Astrocyte (in vitro differentiated cells and primary cell): ENCODE results near the gene LTBP2. TPM values are rescaled to one million over a fixed set of nuclear protein-coding genes. Genes with fewer than 3 reads are reported as not detected.

Experiments
- DNase-seq: peaks from one replicate; pipeline ENCODE4 v3.0.0-alpha.2; 2010; ENCODE audit warnings: low read depth
- FAIRE-seq: peaks from 2 replicates; lab custom pipeline; 2011; peaks lifted over from hg19 to GRCh38; lab: Jason Lieb, UNC
- H2AFZ ChIP-seq: 2 replicates; pipeline ENCODE4 v1.6.0; 2012; ENCODE audit warnings: low read depth, low read length, inconsistent platforms
- H3K27ac ChIP-seq: 2 replicates; pipeline ENCODE4 v1.5.1; 2011; ENCODE audit warnings: low read depth, low read length, inconsistent platforms
- H3K27me3 ChIP-seq: 2 replicates; pipeline ENCODE4 v1.6.0; 2011; ENCODE audit warnings: low read length, inconsistent platforms; ENCODE audit not compliant: insufficient read depth
- H3K36me3 ChIP-seq: 2 replicates; pipeline ENCODE4 v1.5.1; 2011; ENCODE audit warnings: low read length, inconsistent platforms; ENCODE audit not compliant: insufficient read depth
- H3K4me1 ChIP-seq: 2 replicates; pipeline ENCODE4 v1.5.1; 2011; ENCODE audit warnings: low read length, inconsistent platforms; ENCODE audit not compliant: insufficient read depth
- H3K4me2 ChIP-seq: 2 replicates; pipeline ENCODE4 v1.6.0; 2012; ENCODE audit warnings: low read length, inconsistent platforms
- H3K4me3 ChIP-seq: 2 replicates; pipeline ENCODE4 v1.5.1; 2011; ENCODE audit warnings: low read depth, mild to moderate bottlenecking, low read length, inconsistent platforms; ENCODE audit not compliant: insufficient read depth
- H3K79me2 ChIP-seq: 2 replicates; pipeline ENCODE4 v1.6.0; 2012; ENCODE audit warnings: mild to moderate bottlenecking, low read length, inconsistent platforms; ENCODE audit not compliant: insufficient read depth
- H3K9ac ChIP-seq: 2 replicates; pipeline ENCODE4 v1.6.0; 2012; ENCODE audit warnings: mild to moderate bottlenecking, low read length, inconsistent platforms
- H3K9me3 ChIP-seq: 2 replicates; pipeline ENCODE4 v1.5.1; 2012; ENCODE audit warnings: low read depth, mild to moderate bottlenecking, low read length, inconsistent platforms; ENCODE audit not compliant: insufficient read depth
- H4K20me1 ChIP-seq: 2 replicates; pipeline ENCODE4 v1.6.0; 2012; ENCODE audit warnings: low read length, inconsistent platforms; ENCODE audit not compliant: insufficient read depth
- H3K27ac Mint-ChIP-seq: one replicate; pipeline ENCODE4 v1.8.0; 2021; ENCODE audit warnings: mild to moderate bottlenecking, mixed read lengths; ENCODE audit not compliant: unreplicated experiment
- H3K27me3 Mint-ChIP-seq: one replicate; pipeline ENCODE4 v1.8.0; 2021; ENCODE audit warnings: low read depth, mixed read lengths; ENCODE audit not compliant: unreplicated experiment
- H3K36me3 Mint-ChIP-seq: one replicate; pipeline ENCODE4 v1.8.0; 2021; ENCODE audit warnings: low read depth, mixed read lengths; ENCODE audit not compliant: unreplicated experiment
- H3K4me1 Mint-ChIP-seq: one replicate; pipeline ENCODE4 v1.8.0; 2021; ENCODE audit warnings: low read depth, mixed read lengths; ENCODE audit not compliant: unreplicated experiment
- H3K4me3 Mint-ChIP-seq: one replicate; pipeline ENCODE4 v1.8.0; 2021; ENCODE audit warnings: mild to moderate bottlenecking, moderate library complexity, mixed read lengths; ENCODE audit not compliant: unreplicated experiment
- H3K9me3 Mint-ChIP-seq: one replicate; pipeline ENCODE4 v1.8.0; 2021; ENCODE audit warnings: mild to moderate bottlenecking, mixed read lengths; ENCODE audit not compliant: unreplicated experiment
- CTCF ChIP-seq: IDR thresholded peaks from 2 replicates; pipeline ENCODE4 v1.5.1; 2011; ENCODE audit warnings: low read depth, mild to moderate bottlenecking, inconsistent platforms, low read length, moderate library complexity; ENCODE audit not compliant: insufficient read depth
- EZH2 ChIP-seq: IDR thresholded peaks from 2 replicates; pipeline ENCODE4 v1.6.1; 2012; ENCODE audit warnings: mild to moderate bottlenecking, low read length, inconsistent platforms; ENCODE audit not compliant: insufficient read depth
- total RNA-seq: library from RNA; stranded (reverse); gene quantifications from 2 replicates; pipeline ENCODE4 v1.2.1, GENCODE V29; 2021

LTBP2 gene
- total RNA-seq, 1 donor from 2014 or later, result 162 TPM

- H3K27me3 Mint-ChIP-seq, result no peaks in the 10 kb centered on the region
- no peak overlapping the region for H3K4me2 ChIP-seq
Observed at GRCh38 chr14:74483321-74483720, 128.7 kb downstream of the LTBP2 start.

GRCh38 chr14:74482571-74482970 lies 129.5 kb downstream of the LTBP2 start:
- FAIRE-seq (no peak), DNase-seq (no peak)
- Histone ChIP-seq H3K4me3 (no peak overlapping the region), H3K9me3 (no peaks in the 10 kb centered on the region), H3K79me2 (peaks cover 4% of the 10 kb centered on the region), H2AFZ (no peak overlapping the region), H3K9ac (no peak overlapping the region), H3K27ac (no peak overlapping the region), H3K4me1 (peaks cover 13% of the 10 kb centered on the region), H3K27me3 (no peaks in the 10 kb centered on the region), H4K20me1 (peaks cover 4% of the 10 kb centered on the region), H3K36me3 (peaks cover 21% of the 10 kb centered on the region), H3K4me2 (no peak overlapping the region)
- TF ChIP-seq CTCF (no peak), EZH2 (no peak)
- Mint-ChIP-seq H3K27me3 (no peaks in the 10 kb centered on the region), H3K9me3 (no peaks in the 10 kb centered on the region), H3K4me3 (no peak overlapping the region), H3K27ac (no peak overlapping the region), H3K4me1 (peaks cover 23% of the 10 kb centered on the region), H3K36me3 (peaks cover 8% of the 10 kb centered on the region)

More at GRCh38 chr14:74483321-74483720, 128.7 kb downstream of the LTBP2 start:
- Mint-ChIP-seq H3K27ac (no peak overlapping the region), H3K4me3 (no peak overlapping the region), H3K9me3 (no peaks in the 10 kb centered on the region), H3K36me3 (peaks cover 8% of the 10 kb centered on the region), H3K4me1 (peaks cover 23% of the 10 kb centered on the region)
- Histone ChIP-seq H2AFZ (no peak overlapping the region), H3K9me3 (no peaks in the 10 kb centered on the region), H3K36me3 (peaks cover 21% of the 10 kb centered on the region), H3K4me3 (no peak overlapping the region), H3K4me1 (peaks cover 19% of the 10 kb centered on the region), H4K20me1 (peaks cover 4% of the 10 kb centered on the region), H3K9ac (no peak overlapping the region), H3K27ac (no peak overlapping the region), H3K27me3 (no peaks in the 10 kb centered on the region), H3K79me2 (peaks cover 8% of the 10 kb centered on the region)
- DNase-seq (no peak), FAIRE-seq (no peak)
- TF ChIP-seq CTCF, result no peak
- no peak for TF ChIP-seq EZH2

DNA sequence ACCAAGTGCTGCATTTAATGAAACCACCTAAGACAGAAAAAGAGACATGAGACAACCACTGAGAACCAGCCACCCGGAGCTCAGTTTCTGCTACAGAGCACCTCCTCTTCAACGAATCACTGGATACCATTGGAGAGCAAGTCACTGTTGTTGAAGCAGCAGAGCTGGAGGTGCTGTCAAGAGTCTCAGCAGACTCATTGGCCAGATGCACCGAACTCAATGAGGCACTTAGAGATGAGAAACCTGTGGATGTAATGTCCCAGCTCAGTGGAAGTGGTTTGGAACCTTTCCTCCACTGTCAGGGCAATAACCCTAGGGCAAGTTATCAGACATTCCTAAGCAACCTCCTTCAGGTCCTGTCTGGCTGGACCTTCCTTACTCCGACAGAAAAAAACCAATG lies 132.0 kb downstream of the LTBP2 start:
- H3K9me3 Mint-ChIP-seq, result no peaks in the 10 kb centered on the region
- Histone ChIP-seq H3K9me3 (no peaks in the 10 kb centered on the region), H3K4me1 (peaks cover 9% of the 10 kb centered on the region), H3K4me2 (no peak overlapping the region), H3K27me3 (no peaks in the 10 kb centered on the region), H3K36me3 (peaks cover 19% of the 10 kb centered on the region), H3K79me2 (no peaks in the 10 kb centered on the region), H4K20me1 (no peaks in the 10 kb centered on the region), H3K27ac (no peak overlapping the region), H2AFZ (no peak overlapping the region), H3K4me3 (no peak overlapping the region), H3K9ac (no peak overlapping the region)
- no peak overlapping the region for H3K4me3 Mint-ChIP-seq
- TF ChIP-seq EZH2 (no peak), CTCF (no peak)
- H3K4me1 Mint-ChIP-seq, result peaks cover 19% of the 10 kb centered on the region
- FAIRE-seq (no peak), DNase-seq (peak; percentile 26)
- H3K36me3 Mint-ChIP-seq, result peaks cover 8% of the 10 kb centered on the region
- peak overlapping the region; percentile 41 for H3K27ac Mint-ChIP-seq
- H3K27me3 Mint-ChIP-seq, result no peaks in the 10 kb centered on the region
